WI38 (cell line): ENCODE data around the gene CDX1.

Experiments used
- H3K4me3 ChIP-seq: 2 replicates; pipeline ENCODE4 v1.5.1; 2011; ENCODE audit warnings: low read depth, mild to moderate bottlenecking, control low read depth, low read length
- CTCF ChIP-seq: IDR thresholded peaks from 2 replicates; pipeline ENCODE4 v1.5.1; 2012; ENCODE audit warnings: low read depth, mild to moderate bottlenecking, control low read depth, low read length

Gene CDX1

GRCh38 chr5:150190503-150190979, 24.0 kb downstream of the CDX1 start:
- no peak overlapping the region for H3K4me3 ChIP-seq
- no peak for TF ChIP-seq CTCF

GRCh38 chr5:150190987-150191386, 24.4 kb downstream of the CDX1 start:
- TF ChIP-seq CTCF, result no peak
- H3K4me3 ChIP-seq, result no peak overlapping the region

GRCh38 chr5:150192462-150192861, 25.9 kb downstream of the CDX1 start:
- no peak for TF ChIP-seq CTCF
- no peak overlapping the region for H3K4me3 ChIP-seq

- TF ChIP-seq CTCF, result no peak
- no peak overlapping the region for H3K4me3 ChIP-seq
Observed at GRCh38 chr5:150195736-150196485, 29.3 kb downstream of the CDX1 start.

GRCh38 chr5:150196514-150196913, 29.9 kb downstream of the CDX1 start:
- TF ChIP-seq CTCF, result no peak
- H3K4me3 ChIP-seq, result no peak overlapping the region

- TF ChIP-seq CTCF, result no peak
- no peak overlapping the region for H3K4me3 ChIP-seq
Observed at GRCh38 chr5:150196986-150197385, 30.4 kb downstream of the CDX1 start.

- H3K4me3 ChIP-seq, result no peak overlapping the region
- no peak for TF ChIP-seq CTCF
Observed at GRCh38 chr5:150197476-150197875, 30.9 kb downstream of the CDX1 start.
